ENCODE data around the gene ENO3.

Gene ENO3

GRCh38 chr17:4974115-4974670 is 23.3 kb downstream of the ENO3 start:
- no peak for DNase-seq

DNA sequence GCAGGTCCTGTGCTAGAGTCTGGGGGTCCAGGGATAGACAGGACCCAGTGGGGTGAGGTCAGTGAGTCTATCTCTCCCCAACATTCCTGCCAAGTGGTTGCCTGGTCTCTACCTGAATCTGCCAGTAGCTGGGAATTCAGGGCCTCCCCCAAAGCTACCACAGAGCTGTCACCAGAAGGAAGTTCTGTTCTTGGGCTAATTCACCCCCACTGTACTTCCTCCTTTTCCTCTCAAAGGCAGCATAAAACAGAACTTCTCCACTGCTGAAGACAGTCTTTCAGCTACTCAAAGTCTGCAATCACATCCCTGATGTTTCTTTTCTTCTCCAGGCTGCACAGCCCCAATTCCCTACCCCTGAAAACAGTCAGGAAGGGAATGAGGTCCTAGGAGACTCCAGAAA is 27.8 kb downstream of the ENO3 start:
- no peak for DNase-seq

GRCh38 chr17:4980644-4981216 is 29.8 kb downstream of the ENO3 start:
- peak; percentile 45 for DNase-seq

DNA sequence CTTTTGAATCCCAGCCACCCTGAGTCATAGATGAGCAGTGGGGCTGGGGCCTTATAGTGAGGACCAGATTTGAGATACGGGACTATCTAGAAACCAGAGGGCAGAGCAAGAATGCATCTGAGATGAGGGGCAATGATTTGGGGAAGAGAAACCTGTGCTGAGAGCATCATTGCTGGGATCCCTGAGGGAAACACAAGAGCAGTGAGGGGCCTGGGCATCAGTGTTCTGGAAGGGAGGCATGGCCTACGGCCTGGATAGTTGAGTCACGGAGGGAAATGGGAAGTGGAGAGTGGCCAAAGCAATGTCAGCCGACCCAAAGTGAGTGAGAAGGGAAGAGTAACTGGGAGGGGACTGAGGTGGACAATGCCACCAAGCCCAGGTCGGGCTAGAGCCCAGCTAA is 31.4 kb downstream of the ENO3 start:
- DNase-seq: no peak

DNA sequence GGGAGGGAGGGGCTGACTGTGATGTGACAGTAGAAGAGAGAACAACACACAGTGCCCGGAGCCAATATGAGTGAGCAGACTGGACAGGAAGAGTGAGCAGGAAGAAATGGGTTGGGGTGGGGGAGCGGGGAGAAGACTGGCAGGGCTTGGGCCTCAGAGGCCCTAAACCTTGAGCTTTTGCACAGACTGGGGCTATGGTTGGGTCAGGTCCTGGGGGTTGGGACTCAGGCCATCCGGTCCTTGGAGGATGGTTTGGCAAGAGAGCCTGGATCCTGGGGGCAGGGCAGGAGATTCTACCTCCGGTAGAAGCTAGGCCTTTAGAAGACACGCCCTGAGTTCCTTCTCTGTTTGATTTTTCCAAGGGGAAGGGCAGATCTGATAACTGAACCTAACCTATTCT is 35.5 kb downstream of the ENO3 start:
- DNase-seq: no peak

- DNase-seq: peak; percentile 87
Observed at GRCh38 chr17:4986951-4987766, 36.2 kb downstream of the ENO3 start, which contains the start of gene CAMTA2. Gene CAMTA2 (minus strand): TSS chr17:4987675. CDS start chr17:4986222, 1,453 bp downstream.

- no peak for DNase-seq
Observed at GRCh38 chr17:4987767-4988567, 37.0 kb downstream of the ENO3 start.

- DNase-seq: no peak
Observed at GRCh38 chr17:4994081-4994595, 43.2 kb downstream of the ENO3 start.

- peak; percentile 85 for DNase-seq
Observed at GRCh38 chr17:4997302-4998026, 46.5 kb downstream of the ENO3 start, which contains the start of the genes INCA1 and KIF1C. Gene INCA1 (minus strand): TSS chr17:4997522. CDS start chr17:4994437, 3,085 bp downstream. Gene KIF1C (plus strand): TSS chr17:4997950. CDS start chr17:5000247, 2,297 bp downstream.

- DNase-seq: peak; percentile 23
Observed at GRCh38 chr17:4998027-4998731, 47.3 kb downstream of the ENO3 start.

DNA sequence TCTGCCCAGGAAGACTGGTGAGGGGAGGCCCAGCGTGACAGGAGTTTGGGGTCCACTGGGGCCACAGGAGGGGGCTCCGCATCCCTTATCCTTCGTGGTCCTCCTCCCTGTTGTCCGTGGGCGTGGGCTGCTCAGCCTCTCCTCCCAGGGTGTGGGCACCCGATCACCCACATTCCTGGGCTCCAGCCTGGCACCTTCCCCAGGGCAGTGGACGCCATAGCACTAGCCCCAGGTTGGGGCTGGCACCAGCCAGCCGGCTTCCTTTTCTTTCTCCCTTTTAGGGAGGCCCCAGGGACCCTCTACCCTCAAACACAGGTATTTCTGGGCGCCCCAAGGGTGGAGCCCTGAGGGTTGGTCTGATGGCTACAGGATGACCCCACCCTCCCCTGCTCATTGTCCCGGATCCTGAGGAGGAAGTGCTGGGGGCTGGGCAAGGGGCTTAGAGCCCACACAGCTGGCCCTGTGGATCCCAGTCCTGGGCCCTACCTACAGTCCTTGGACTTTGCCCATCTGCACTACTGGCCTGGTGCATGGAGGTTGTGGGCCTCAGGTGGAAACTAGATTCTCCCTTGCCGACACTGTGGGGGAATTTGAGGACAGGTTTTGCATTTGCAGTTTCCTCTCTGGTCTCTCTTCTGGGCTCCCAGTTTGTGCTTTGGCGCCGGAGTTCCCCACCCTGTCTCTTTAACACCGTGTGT is 48.0 kb downstream of the ENO3 start:
- DNase-seq: no peak

DNA sequence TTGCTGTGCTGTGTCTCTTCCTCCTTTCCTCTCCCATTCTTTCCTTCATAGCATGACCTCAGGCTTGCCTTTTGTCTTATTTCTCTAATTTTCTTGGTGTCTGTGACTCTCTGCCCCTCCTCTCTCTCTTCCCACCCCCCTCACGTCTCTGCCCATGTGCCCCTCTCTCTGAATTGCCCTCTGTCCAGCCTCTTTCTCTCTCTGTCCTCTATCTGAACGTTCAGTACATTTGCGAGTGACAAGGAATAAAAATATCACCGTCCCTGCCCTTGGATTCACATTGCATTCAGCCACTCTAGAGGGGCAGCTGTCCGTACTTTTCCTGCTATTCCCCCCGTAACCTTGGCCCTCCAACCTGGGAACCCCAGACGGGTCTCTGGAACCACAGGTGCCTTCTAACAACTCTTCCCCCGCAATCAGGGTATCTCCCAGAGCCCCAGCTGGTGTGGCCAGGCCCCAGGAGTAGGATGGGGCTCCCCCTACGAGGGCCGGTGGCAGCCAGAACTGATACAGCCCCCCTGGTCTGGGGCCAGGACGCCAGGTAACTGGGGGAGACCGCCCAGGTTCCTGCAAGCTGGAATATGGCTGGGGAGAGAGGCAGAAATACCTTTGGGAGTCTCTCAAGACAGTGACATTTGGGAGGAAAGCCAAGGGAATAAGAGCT is 48.6 kb downstream of the ENO3 start:
- no peak for DNase-seq

- DNase-seq: no peak
Observed at GRCh38 chr17:5000237-5000639, 49.3 kb downstream of the ENO3 start.

DNA sequence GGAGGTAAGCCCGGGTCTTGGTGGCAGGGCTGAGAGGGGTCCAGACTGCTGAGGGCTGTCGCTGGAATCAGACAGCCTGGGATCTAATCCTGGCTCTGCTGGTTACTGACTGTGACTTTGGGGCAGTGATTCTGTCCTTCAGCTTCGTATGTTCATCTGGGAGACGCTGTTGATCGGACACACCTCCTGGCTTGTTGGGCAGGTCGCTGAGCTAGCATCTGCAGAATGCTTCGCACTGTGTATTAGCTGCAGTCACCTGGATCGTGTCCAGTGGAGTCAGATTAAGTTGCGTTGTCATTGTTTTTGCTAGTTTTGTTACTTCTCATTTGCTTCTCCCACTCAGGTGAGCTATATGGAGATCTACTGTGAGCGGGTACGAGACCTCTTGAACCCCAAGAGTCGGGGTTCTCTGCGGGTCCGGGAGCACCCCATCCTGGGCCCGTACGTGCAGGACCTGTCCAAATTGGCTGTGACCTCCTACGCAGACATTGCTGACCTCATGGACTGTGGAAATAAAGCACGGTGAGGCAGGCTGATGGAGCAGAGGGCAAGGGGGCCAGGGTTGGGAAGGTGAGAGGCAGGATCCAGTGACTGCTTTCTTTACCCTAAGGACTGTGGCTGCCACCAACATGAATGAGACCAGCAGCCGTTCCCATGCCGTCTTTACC is 51.3 kb downstream of the ENO3 start:
- DNase-seq: no peak

DNA sequence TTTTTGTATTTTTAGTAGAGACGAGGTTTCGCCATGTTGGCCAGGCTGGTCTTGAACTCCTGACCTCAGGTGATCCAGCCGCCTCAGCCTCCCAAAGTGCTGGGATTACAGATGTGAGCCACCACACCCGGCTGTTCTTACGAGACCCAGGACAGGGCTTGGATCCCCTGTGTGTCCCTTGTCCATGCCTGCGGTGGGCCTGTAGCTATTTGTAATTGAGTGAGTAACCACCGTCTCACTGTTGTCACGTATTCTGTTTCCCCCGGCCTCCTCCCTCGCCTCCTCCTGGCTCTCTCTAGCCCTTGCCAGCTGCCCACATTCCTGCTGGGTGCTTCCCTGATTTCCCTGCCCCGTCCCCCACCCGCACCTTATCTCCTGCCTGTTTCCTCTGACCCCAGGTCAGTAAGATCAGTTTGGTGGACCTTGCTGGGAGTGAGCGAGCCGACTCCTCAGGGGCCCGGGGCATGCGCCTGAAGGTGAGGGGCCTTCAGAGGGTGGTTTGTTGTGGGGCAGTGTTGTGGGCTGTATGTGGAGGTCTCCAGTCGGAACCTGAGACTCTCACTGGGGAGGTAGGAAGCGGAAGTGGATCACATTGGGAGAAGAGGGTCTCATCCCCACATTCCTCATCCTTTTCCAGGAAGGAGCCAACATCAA is 52.4 kb downstream of the ENO3 start:
- DNase-seq: no peak

Measured in effector CD4-positive, alpha-beta T cell (primary cell).